GM19240 (cell line): ENCODE measurements around the gene RCVRN.

Experiments used
- DNase-seq: peaks from one replicate; pipeline ENCODE4 v3.0.0; 2011; ENCODE audit warnings: low spot score; ENCODE audit not compliant: insufficient read length

RCVRN gene

DNA sequence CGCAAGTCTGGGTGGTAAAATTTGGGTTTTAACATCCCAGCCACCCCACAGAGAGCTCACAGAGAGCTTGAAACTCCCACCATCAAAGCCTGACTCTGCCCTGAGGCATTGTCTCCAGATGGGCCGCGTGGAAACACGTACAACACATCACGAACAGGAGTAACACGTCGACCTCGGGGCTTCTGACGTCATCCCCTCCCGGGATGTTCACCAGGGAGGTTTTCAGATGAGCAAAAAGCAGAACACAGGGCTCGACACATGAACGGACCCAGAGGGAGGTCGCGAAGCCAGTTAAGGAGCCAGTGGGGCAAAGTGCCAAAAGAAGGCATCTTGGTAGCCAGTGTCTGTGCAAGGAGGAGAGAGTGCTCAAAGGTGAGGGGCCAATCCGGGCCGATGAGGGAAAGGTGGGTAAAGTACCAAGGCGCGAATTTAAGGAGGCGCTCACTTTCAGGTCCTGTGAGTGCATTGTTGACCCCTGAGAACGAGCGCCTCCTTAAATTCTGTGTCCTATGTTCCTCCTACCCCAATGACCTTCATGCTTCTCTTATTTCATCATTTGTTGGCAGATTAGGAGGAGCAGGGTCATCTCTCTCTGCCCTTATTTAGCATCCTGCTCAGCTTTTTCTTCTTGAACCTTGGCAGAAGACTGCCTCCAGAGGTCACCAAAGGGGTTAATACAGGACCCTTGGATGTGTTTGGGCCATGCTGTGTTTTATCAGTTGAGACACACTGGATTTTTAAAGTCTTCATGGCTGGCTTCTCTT is 5.6 kb downstream of the RCVRN start:
- DNase-seq, result no peak

DNA sequence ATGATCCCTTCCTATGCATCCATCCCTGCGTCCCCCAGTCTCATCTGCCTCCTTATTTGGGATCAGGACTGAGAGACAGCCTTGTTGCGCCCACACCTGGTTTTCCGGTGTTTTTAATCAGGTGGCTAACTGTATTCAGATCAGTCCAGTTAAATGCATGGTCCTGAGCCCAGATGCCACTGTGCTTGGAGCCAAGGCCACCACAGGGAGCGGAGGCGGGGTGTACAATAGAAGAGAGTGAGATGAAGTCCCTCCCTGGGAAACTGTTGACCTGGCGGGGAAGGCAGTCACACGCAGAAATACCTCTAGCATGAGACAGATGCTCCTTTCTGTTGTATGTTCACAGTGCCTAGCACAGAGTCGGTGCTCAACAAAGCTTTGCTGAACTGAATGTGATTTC is 6.3 kb downstream of the RCVRN start:
- no peak for DNase-seq

DNA sequence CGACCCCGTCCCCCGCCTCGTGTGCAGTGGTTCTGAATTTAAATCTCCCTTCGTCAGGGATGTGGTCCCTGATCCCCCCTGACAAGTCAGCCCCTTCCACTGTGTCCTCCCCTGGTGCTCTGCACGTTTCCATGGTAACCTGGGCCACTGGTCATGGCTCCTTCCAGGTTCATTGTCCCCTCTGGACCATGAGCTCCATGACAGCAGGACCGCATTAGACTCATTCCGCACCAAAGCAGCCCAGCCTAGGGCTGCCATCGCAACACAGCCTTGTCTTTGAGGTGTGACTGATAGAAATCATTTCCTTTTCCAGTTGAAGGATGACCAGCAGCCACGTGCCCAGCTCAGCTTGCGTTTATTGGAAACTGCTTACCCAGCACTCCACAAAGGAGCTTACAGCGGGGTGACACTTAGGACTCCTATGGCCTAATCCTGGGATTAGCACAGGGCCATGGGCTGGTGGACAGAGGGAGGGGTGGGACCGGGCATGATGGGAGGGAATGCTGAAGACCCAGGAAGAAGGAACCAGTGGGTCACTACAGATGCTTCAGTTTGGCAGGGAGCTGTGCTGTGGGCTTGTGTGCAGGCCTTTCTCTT is 7.6 kb downstream of the RCVRN start:
- no peak for DNase-seq

DNA sequence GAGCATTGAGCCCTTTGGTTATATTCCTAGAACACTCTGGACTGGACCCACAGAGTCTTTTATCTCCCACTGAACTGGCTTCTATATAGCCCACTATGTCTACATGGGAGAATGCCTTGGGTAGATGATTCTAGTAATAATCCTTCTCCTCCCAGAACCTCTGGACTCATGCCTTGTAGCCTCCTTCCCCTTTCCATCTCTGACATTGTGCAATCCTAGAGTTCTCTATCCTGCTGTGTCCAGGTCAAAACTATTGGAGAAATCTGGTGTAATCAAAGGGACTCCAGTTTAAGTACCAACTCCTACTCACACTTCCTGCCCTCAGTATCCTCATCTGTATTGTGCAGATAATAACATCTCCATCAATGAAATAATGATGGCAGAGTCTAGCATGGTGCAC is 9.1 kb downstream of the RCVRN start:
- no peak for DNase-seq

DNA sequence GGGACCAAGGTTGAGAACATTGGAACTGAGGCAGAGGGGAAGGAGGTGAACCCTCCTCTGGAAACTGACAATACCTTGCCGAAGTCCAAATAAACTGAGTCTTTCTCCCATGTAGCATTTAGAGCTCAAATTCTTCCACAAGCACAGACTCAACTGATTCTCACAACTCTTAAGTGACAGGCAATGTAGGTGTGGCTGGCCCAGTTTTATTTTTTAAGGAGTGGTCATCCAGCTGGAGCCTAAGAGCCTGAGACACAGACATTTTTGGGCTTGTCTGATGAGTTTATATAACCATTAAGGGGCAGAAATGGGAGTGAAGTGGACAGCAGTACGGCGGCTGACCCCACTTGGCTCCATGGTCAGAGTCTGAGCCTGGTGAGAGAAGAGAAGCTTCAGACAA is 10.8 kb downstream of the RCVRN start:
- DNase-seq, result no peak

DNA sequence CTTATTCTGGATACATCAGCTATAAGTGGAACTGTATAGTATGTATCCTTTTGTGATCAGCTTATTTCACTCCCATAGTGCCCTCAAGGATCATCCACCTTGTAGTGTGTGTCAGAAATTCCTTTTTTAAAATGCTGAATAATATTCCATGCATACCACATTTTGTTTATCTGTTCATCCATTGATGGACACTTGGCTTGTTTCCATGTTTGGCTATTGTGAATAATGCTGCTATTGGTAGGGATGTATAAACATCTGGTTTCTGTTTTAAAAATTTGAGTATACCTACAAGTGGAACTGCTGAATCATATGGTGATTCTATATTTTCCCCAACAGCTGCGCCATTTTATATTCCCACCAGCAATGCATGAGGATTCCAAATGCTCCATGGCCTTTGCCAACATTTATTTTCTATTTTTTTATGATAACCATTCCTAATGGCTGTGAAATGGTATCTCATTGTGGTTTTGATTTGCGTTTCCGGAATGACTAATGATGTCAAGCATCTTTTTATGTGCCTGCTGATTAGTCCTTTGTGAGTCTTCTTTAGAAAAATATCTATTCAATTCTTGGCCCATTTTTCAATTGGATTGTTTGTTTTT is 11.6 kb downstream of the RCVRN start:
- no peak for DNase-seq

DNA sequence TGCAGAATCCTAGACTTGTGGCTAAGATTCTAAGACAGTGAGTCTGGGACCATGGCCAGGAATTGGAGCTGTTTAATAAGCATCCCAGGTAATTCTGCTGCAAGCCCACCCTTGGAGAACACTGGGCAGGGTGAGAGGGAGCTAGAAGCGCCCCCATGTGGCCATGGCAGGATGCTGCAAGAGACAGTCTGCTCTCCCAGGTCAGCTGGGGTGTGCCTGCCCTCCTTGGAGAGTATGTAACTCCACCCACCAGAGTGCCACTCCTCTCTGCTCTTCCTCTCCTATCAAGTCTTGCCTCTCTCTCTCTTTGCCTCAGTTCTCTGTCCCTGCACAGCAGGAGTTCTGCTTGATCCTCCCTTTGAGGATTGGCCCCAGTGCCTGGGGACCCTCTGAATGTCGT is 14.9 kb downstream of the RCVRN start:
- DNase-seq, result peak; percentile 33

DNA sequence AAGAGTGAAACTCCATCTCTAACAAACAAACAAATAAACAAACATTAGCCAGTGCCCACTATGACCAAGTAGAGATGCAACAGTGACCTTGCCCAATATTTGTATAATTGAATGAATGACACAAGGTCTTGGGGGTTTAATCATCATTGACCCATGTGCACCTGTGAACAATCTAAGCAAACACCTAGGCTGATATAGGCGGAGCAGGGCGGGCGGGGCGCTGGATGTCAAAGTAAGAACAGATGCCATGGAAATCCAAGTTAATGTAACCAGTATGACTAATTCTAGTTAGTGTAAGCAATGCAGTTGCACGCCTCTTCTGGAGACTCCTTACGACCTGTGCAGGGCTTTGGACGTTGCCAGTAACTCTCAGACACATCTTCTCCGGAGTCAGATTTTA is 17.6 kb downstream of the RCVRN start:
- DNase-seq, result no peak

DNA sequence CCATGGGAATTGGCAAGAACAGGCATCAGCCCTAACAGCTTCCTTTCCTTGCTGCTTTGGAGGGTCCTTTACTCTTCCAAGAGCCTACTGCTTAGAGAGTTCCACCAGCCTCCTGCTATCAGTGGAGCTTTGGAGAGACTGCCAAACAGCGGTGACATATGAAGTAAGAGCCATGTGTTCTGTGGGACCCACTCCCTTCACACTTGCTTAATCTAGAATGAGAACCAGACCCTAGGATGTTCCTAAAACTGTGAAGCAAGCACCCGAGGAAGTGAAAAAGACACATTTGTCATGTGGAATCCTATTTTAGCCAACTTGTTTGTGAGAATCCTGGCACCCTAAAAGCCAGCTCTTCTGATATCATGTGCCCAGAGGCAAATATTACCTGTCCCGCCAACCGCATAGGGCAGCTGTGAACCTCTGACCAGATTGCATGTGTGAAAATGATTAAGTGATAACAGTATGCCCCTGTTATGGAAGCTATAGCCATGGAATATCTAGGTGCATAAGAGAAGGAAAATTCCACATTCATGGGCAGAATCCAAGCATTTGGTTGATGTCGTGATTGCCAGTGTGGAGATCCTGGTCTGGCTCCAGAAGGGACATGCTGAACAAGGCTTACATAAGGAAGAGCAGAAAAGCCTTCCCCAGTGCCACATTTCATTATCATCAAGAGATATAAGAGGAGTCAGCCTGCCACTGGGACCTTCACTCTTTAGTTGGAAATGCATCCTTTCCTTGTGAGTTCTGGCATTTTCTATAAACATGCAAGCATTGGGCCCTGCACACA is 18.7 kb downstream of the RCVRN start:
- DNase-seq, result no peak

DNA sequence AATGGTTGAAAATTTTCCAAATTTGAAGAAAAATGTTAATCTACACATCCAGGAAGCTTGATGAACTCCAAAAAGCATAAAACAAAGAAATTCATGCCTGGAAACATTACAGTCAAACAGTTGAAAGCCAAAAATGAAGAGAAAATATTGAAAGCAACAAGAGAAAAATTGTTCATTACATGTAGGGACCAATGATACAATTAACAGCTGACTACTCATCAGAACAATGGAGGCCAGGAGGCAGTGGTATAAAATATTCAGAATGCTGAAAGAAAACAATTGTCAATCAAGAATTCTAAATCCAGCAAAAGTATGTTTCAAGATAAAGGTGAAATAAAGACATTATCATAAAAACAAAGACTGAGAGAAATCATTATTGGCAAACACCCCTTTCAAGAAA is 21.6 kb downstream of the RCVRN start:
- DNase-seq, result no peak

DNA sequence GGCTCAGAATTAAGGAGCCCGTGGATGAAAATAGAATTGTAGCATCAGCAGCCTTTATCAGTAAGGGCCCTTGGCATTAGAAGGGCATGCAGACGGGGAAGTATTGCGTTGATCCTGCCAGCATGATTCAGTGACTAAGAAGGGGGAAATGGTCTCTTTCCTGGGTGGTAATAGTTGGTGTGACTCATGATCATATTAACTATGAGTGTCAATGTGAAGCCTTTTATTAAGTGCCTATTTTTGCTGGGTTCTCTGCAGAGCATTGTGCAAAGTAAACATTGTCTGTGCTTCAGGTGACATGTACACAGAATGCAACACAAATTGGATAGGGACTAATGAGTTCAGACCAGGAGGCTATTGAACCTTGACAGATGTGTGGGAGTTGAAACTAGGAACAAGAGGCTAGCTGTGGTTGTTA is 24.5 kb downstream of the RCVRN start:
- no peak for DNase-seq

DNA sequence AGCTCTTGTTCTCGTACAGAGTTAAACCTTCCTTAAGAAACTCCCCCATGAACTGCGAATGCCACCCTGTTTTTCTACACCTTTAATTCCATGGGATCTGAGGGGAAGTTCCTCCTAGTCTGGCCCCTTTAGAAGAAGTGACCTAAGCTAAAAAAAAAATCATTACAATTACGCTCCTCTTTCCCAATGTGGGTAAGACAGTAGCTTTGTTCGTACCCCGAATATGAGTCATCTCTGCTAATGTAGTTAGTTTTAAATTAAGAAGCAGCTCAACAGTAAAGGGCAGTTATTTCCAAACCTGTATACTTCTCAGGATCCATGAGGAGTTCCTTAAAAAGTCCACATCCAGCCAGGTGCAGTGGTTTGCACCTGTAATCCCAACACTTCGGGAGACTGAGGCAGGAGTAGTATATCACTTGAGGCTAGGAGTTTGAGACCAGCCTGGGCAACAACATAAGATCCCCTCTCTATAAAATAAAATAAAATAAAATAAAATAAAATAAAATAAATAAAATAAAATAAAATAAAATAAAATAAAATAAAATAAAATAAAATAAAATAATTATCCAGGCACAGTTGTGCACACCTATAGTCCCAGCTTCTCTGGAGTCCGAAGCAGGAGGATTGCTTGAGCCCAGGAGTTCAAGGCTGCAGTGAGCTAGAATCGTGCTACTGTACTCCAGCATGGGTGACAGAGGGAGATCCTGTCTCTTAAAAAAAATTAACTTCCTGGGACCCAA is 26.1 kb downstream of the RCVRN start:
- no peak for DNase-seq

DNA sequence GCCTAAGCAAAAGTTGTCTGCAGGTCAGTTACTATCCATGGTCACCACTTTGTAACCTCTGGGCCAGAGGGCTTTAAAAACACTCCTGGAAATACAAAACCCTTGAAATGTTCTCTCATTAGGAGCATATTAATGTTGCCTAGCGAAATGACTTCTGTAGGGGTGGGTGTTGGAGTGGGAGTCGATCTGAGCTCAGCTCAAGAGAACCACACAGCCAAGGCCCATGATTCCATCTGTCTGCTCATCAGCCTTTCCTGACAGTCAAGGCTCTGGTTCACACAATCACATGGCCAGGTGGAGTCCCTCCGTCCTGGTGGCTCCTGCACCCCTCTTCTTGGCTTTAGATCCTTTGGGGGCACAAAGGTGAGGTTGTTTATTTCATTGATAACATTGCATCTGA is 26.7 kb downstream of the RCVRN start:
- DNase-seq, result no peak

DNA sequence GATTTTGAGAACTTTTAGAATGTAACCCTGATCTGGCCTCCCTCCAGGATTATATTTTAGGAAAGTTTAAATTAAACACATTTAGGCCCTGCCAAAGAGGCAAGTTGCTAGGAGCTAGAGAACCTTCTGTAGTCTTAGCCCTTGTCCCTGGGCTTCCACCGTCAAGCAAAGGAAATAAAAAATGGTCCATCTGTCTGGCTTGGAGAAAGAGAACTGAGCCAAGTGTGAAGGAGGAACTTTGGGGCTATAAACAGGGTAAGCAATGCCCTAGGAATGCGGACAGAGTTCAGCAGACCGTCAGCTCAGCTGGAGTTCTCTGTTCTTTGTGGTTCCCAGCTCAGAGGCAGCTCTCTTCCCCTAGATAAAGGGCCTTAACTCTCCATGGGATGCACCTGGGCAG is 29.6 kb downstream of the RCVRN start:
- DNase-seq, result no peak

DNA sequence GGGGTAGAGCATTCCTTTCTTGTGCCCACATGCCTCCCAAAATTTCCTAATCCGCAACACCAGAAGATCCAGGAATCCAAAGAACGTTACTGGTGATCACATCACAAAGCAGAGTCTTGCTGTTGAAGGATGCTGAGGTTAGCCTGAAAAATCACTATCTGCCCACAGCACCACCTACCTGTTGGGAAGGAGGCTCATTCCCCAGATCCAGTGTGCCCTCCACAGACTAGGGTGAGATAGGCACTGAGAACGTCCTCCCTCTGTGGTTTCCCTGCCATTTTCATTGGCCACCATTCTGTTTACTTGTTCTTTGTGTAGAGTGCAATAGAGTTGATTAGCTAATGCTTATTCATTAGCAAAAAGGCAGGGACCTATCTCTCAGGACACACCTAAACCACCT is 30.3 kb downstream of the RCVRN start:
- no peak for DNase-seq

DNA sequence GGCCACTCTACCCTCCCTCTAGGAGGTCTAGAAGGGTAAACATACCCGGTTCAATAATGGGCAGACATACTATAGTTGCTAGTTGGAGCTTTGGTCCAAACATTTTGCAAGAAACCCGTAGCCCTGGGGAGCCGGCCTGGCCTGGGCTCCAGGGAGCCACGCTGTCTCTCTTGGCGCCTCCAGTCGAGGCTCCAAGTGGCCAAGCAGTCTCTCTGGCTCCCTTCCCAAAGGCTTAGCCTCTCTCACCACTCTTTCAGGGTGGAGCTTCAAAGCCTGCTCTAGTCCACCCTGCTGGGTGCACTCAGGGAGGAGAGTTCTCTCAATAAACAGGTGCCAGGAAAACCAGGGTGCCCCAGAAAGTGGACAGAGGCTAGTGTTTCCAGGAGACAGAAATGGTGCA is 32.2 kb downstream of the RCVRN start:
- DNase-seq, result no peak

DNA sequence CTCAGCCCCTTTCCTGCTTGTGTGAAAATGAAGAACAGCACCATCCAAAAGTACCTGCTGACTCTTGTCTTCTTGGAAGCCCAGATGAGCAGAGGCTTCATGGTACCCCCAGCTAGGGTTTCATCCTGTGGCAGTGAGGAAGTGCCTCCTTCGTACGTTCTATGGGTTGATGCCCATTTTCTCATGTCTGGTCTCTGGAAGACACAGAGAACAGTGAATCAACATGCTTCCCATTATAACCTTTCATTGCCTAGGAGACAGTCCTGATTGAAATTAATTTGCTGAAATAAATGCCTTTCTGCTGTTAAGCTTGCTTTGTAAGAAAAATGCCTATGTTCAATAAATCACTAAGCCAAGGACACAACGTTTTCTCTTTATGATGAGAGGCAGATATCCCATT is 36.5 kb downstream of the RCVRN start:
- DNase-seq, result no peak

DNA sequence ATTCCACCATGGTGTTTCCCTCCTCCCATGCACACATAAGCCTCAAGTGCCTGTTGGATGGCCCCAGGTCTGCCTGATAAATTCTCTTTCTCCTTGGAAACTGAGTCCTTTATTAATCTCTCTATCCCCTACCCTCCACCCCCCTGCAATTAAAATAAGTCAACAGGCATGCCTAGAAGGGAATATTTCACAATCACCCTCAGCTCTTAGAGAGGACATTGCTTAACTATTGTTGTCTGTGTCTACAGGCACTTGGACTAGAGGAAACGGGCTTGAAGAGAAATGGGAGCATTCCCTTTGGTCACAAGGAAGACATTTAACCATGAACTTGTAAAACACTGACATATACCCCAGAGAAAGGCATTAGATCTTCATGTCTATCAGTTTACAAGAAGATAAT is 39.5 kb downstream of the RCVRN start:
- no peak for DNase-seq

DNA sequence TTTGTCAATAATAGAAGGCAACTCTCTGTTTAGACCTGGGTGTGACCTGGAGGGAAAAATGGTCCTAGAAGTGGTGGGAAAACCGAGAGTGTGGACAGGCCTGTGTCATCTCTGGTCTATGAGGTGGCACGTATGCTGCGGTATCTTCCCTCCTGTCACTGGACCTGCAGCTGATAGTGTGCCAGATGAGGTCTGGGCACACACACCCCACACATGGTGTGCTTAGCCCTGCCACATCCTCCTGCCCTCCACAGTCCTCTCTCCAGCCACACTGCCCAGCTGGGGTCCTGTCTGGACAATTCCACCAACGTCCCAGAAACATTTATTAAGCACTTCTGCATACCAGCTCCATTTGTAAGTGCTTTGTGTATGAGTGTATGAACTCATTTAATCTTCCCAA is 42.1 kb downstream of the RCVRN start:
- DNase-seq, result no peak

DNA sequence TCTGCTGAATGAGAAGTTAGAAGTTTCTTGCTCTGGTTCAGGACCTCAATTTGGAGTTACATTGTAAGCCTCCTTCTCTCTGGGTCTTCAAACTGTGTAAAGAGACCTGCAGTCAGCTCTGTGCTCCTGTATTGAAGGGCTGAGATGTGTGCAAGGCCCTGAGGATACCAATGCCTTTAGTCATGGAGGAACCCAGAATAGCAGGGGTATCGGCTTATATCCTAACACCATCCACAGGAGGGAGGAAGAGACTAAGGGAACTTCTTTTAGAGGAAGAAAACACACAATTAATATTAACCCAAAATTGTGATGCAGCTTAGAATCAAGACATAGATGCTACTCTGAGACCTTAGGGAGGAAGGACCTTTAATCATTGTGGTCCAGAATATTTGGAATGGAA is 42.9 kb downstream of the RCVRN start:
- no peak for DNase-seq

DNA sequence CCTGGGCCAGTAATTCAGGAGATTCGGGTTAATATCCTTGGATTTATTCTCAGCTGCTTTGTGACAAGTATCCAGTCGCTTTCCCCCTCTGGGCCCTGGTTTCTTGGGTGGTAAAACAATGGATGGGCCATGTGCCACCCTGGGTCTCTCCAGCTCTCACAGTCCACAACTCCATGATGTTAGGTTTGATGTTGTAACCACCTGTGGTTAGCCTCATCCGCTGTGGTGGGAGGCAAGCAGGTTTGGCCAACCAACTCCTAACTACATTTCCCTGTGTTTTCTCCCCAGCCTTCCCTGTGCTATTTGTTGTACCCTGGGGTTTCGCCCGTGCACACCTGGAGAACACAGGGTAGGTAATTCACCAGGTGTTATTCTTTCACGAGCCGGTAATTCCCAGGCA is 44.2 kb downstream of the RCVRN start:
- DNase-seq, result no peak

DNA sequence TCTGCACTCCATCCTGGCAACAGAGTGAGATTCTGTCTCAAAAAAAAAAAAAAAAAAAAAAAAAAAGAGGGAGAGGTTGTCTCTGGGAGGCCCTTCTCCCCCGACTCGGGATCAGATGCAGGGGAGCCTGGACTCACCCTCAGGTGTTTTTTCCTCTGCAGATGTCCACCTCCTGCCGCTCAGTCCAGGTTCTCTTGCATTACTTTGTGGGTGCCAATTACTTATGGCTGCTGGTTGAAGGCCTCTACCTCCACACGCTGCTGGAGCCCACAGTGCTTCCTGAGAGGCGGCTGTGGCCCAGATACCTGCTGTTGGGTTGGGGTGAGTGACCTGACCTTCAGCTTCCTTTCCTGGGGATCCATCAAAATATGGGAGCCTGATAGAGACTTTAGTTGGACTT is 45.3 kb downstream of the RCVRN start:
- DNase-seq, result no peak
